Subcutaneous adipose tissue (tissue), 4 donors: ENCODE data around the gene TNFRSF1B. TPM values are rescaled to one million over a fixed set of nuclear protein-coding genes. Genes with fewer than 3 reads are reported as not detected.

ENCODE experiments used
- total RNA-seq, 4 donors: library from RNA; depleted of rRNA; stranded (reverse); fragments of >200 nt; gene quantifications; one replicate each; pipeline ENCODE4 v1.1.0, GENCODE V29; 2016
- TF ChIP-seq, protein P1 (sequence below): fragments of 450-650 bp; IDR thresholded peaks from one replicate; pipeline ENCODE4 v1.5.1; 2016; ENCODE audit warnings: low read depth, mild to moderate bottlenecking, control low read depth, antibody characterized with exemption, moderate library complexity

TNFRSF1B gene
- total RNA-seq, 4 donors from 2014 or later: 37.3 to 77.7 (median 64.5) TPM

DNA sequence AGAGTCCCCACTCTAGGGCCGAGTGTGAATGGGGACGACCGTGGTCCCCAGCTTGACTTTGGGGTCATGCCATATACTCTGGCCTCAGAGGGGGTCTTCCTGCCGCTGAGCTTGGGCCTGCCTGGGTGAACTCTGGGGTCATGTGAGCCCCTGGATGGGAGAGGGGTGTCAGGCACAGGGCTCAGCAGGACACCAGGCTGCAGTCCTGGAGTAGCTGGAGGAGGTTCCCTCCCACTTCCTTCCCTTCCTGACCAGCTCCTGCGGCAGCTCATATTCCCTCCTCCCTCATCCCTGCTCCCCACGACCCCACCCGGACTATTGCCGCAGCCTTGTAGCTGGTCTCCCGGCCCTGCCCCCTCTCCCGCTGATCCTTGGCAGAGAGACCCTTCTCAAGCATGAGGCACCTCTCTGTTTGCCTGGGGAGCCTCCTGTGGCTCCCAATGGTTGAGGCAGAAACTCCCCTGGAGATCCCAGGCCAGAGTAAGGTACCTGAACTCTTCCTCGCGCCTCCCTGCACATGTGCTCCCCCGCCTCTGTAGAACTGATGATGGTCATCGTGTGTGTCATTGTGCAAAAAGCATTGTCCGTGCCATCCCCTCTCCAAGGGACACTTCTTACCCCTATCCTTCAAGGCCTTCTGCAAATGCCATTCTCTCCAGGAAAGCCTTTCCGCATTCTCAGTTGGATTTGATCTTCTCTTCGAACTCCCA is 1.8 kb downstream of the TNFRSF1B start:
- TF ChIP-seq, protein P1, sequence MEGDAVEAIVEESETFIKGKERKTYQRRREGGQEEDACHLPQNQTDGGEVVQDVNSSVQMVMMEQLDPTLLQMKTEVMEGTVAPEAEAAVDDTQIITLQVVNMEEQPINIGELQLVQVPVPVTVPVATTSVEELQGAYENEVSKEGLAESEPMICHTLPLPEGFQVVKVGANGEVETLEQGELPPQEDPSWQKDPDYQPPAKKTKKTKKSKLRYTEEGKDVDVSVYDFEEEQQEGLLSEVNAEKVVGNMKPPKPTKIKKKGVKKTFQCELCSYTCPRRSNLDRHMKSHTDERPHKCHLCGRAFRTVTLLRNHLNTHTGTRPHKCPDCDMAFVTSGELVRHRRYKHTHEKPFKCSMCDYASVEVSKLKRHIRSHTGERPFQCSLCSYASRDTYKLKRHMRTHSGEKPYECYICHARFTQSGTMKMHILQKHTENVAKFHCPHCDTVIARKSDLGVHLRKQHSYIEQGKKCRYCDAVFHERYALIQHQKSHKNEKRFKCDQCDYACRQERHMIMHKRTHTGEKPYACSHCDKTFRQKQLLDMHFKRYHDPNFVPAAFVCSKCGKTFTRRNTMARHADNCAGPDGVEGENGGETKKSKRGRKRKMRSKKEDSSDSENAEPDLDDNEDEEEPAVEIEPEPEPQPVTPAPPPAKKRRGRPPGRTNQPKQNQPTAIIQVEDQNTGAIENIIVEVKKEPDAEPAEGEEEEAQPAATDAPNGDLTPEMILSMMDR: no peak

DNA sequence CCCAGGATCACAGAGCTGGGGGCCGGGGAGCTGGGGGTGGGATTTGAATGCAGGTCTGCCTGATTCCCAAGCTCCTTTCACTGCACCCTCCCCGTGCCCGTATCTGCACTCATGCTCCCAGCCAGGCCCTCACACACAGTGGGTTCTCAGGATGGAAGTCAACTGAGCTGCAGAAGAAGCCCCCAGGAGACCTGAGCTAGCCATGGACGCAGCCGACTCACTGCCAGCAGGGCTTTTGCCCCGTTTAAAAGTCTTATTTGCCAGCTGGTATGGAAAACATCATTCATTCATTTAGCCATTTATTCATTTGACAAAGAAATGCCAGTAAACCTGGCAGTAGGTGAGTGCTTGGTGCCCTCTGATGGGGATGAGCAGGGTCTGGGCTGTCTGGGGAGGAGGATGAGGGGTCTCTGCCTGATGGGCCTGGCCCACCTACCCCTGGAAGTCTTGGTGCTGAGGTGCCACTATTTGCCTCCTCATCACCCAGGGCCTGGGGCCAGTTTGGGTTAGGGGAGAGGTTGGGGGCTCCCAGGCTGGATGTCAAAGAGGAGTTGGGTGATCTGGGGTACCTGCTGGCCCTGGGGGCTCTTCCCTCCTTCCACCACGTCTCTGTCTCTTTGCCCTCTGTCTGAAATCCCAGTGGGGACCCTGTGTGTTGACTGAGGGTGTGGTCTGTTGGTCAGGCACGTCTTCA is 2.8 kb downstream of the TNFRSF1B start:
- TF ChIP-seq, protein P1: no peak

DNA sequence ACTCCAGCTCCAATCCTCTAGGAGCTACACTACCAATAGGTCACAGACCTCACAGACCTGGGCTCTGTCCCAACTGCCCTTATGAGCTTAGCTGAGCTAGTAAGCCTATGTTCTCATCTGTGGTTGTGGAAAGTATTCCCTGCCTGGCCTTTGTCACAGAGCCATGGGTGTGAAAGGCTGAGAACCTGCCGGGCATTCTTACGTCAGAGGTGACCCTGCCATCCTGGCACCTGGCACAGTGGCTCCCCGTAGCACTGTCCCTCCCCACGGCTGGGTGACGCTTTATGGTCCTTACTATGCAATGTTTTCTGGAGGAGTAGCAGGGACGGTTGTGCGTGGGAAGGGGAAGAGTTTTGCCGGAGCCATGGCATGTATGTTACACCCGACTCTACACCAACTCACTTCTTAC is 3.5 kb downstream of the TNFRSF1B start:
- TF ChIP-seq, protein P1: no peak

DNA sequence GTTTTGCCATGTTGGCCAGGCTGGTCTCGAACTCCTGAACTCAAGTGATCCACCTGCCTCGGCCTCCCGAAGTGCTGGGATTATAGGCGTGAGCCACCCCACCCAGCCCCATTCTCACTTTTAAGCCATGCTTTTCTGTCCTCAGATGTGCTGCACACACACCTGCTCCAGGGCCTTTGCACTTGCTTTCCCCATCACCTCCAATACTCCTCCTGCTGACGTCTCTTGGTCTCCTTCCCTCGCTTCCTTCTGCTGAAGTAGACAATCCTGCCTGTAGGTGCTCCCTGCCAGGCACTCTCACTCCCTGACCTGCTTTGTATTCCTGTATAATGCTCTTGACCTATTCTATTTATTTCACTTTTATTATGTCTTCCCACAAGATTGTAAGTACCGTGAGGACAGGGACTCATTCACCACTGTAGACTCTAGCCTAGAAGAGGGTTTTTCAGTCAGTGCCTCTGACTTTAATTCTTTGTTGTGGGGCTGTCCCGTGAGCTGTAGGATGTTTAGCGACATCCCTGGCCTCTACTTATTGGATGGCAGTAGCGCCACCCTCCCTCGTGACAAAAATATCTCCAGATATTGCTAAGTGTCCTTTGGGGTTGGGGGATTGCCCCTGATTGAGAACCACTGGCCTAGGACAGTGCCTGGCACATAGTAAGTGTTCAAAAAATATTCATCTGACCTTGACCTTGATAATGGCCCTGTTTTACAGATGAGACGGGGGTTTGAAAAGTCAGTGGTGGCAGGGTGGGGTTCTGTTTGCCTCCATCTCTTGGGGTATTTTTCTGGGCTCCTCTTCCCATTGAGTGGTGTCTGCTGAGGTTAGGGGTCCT is 4.6 kb downstream of the TNFRSF1B start:
- TF ChIP-seq, protein P1: no peak

DNA sequence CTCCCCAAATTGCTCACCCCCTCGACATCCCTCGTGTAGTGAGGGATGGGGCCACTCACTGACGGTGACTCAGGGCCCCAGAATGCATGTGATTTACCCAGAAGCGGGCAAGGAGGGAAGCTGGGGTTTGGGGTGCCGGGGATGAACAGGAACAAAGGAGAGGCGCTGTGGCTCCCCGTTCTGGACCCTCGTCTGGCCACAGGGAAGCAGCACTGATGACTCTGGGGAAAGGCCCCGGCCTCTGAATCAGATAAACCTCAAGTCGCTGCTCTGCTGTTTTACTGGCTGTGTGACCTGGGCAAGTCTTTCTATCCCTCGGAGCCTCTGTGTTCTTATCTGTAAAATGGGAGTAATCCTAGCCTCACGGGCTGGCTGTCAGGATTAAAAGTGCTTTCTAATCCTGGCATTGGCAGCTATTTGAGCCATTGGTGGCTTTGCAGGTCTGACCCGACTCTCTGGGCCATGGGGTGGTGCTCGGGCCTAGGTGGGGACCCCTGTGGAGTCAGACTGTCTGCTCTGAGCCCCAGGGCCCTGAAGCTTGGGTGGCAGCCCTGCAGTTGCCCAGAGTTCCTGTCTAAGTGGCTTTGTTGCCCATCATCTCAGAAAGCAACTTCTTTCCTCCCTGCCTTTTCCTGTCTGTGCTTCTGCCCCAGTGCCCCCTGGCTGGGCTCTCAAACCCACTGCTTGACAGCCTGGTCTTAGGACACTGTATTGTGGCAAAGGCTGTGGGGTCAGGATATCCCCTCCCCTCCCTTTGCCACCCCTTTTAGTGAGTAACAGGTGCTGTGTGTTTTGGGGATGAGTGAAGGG is 5.5 kb downstream of the TNFRSF1B start:
- TF ChIP-seq, protein P1: no peak

DNA sequence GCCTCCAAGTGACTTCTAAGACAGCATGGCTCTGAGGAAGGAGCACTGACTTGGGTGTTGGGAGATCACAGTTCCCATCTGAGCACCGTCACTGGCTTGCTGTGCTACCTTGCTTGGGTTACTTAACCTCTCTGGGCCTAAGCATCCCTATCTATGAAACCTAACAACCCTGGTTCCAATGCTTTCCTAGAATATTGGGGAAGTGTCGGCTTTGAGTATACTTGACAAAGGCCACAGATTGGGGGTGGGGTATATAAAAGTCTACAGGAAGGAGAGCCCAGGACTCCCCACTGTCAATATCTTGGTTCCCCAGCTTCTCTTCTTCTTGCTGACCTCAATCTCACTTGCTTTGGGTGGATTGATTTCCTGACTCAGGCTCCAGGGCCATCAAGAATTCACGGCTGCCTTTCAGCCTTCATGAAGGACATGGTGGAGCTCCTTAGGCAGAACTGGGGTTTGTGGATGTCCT is 6.3 kb downstream of the TNFRSF1B start:
- TF ChIP-seq, protein P1: no peak
